ENCODE results near the gene TMEM255B. TPM values are rescaled to one million over a fixed set of nuclear protein-coding genes. Genes with fewer than 3 reads are reported as not detected.
A peak's percentile ranks its signal among the peaks of the same experiment; 100 is the strongest.

Gene TMEM255B
- total RNA-seq, 1 donor from 2014 or later, result 0.26 TPM

GRCh38 chr13:113742445-113743120, 16.4 kb upstream of the TMEM255B start:
- no peak overlapping the region for H3K4me2 ChIP-seq
- H3K9me3 ChIP-seq (ENCODE audit: low read depth), result no peaks in the 10 kb centered on the region
- H2AFZ ChIP-seq (replicated peaks), result no peak overlapping the region
- no peaks in the 10 kb centered on the region for H4K20me1 ChIP-seq (ENCODE audit: low read depth)
- H3K9ac ChIP-seq, result no peak overlapping the region
- DNase-seq (ENCODE audit: low spot score), result no peak
- Mint-ChIP-seq H3K27ac (no peak overlapping the region), H3K4me3 (no peak overlapping the region), H3K36me3 (no peaks in the 10 kb centered on the region), H3K9me3 (peaks cover 2% of the 10 kb centered on the region), H3K27me3 (ENCODE audit: insufficient read depth, low read depth) (peaks cover 8% of the 10 kb centered on the region), H3K4me1 (peaks cover 19% of the 10 kb centered on the region)
- no peaks in the 10 kb centered on the region for H3K79me2 ChIP-seq (ENCODE audit: low read depth)
- no peaks in the 10 kb centered on the region for H3K36me3 ChIP-seq
- peaks cover 10% of the 10 kb centered on the region for H3F3A ChIP-seq (ENCODE audit: low read depth)
- H3K27me3 ChIP-seq, result no peaks in the 10 kb centered on the region
- no peak overlapping the region for H3K27ac ChIP-seq
- no peak overlapping the region for H3K4me3 ChIP-seq
- peaks cover 3% of the 10 kb centered on the region for H3K4me1 ChIP-seq
- TF ChIP-seq EZH2phosphoT487 (IDR thresholded peaks at IDR 0.05) (no peak), EZH2 (IDR thresholded peaks at IDR 0.05) (no peak)
- TF ChIP-seq, protein P1, sequence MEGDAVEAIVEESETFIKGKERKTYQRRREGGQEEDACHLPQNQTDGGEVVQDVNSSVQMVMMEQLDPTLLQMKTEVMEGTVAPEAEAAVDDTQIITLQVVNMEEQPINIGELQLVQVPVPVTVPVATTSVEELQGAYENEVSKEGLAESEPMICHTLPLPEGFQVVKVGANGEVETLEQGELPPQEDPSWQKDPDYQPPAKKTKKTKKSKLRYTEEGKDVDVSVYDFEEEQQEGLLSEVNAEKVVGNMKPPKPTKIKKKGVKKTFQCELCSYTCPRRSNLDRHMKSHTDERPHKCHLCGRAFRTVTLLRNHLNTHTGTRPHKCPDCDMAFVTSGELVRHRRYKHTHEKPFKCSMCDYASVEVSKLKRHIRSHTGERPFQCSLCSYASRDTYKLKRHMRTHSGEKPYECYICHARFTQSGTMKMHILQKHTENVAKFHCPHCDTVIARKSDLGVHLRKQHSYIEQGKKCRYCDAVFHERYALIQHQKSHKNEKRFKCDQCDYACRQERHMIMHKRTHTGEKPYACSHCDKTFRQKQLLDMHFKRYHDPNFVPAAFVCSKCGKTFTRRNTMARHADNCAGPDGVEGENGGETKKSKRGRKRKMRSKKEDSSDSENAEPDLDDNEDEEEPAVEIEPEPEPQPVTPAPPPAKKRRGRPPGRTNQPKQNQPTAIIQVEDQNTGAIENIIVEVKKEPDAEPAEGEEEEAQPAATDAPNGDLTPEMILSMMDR (IDR thresholded peaks at IDR 0.05), result no peak

DNA sequence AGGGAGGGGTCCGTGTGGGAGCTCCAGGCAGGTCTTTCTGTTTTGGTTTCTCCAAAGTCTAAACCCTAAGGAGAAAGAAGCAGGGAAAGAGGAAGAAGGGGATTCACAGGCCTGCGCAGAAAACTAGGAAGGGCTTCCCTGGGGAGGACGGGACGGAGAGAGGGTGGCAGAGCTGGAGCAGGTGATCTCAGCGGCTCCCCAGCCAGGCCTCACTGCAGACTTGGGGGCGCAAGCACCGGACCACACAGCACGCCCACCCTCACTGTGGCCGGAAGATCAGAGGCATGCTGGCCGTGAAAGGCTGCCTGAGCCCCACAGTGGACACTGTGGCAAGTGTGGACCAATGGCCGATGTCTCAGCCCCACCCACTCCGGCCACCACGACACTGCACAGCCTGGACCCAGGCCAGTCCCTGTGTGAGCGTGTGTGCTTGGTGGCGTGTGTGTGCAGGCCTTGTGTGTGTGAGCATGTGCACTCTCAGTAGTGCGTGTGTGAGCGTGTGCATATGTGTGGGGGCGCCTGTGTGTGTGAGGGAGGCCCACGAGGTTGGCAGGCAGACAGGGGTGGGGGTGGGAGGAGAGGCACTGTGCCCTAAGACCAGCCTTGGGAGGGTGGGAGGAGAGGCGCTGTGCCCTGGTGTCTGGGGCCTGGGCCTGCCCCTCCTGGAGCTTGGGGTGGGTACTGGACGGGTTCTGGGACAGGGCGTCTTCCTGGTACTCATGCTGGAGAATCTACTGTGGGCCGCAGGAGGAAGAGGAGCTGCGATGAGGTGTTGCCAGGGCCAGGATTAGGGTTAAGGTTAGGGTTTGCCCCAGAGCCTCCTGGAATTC, 15.4 kb upstream of the TMEM255B start:
- peaks cover 21% of the 10 kb centered on the region for H3K4me1 Mint-ChIP-seq
- H3K27me3 Mint-ChIP-seq (ENCODE audit: insufficient read depth, low read depth), result peaks cover 10% of the 10 kb centered on the region
- TF ChIP-seq EZH2 (IDR thresholded peaks at IDR 0.05), result no peak
- H3K27ac Mint-ChIP-seq, result no peak overlapping the region
- Histone ChIP-seq H3K27me3 (no peaks in the 10 kb centered on the region), H3K4me1 (peaks cover 3% of the 10 kb centered on the region), H3K36me3 (no peaks in the 10 kb centered on the region), H3F3A (ENCODE audit: low read depth) (peaks cover 10% of the 10 kb centered on the region), H3K27ac (no peak overlapping the region), H3K9ac (no peak overlapping the region), H3K79me2 (ENCODE audit: low read depth) (no peaks in the 10 kb centered on the region), H3K4me3 (no peak overlapping the region), H4K20me1 (ENCODE audit: low read depth) (no peaks in the 10 kb centered on the region), H3K9me3 (ENCODE audit: low read depth) (no peaks in the 10 kb centered on the region), H2AFZ (replicated peaks) (no peak overlapping the region), H3K4me2 (no peak overlapping the region)
- H3K4me3 Mint-ChIP-seq, result no peak overlapping the region
- DNase-seq (ENCODE audit: low spot score), result no peak
- H3K36me3 Mint-ChIP-seq, result no peaks in the 10 kb centered on the region
- peaks cover 2% of the 10 kb centered on the region for H3K9me3 Mint-ChIP-seq

GRCh38 chr13:113744197-113745000, 14.6 kb upstream of the TMEM255B start:
- peaks cover 3% of the 10 kb centered on the region for H3K4me1 ChIP-seq
- TF ChIP-seq EZH2phosphoT487 (IDR thresholded peaks at IDR 0.05), result no peak
- no peak for TF ChIP-seq EZH2 (IDR thresholded peaks at IDR 0.05)
- TF ChIP-seq, protein P1 (IDR thresholded peaks at IDR 0.05), result no peak
- H3K4me1 Mint-ChIP-seq, result peaks cover 21% of the 10 kb centered on the region
- no peak for DNase-seq (ENCODE audit: low spot score)
- peak overlapping the region; percentile 31 for H3K27ac Mint-ChIP-seq
- peaks cover 10% of the 10 kb centered on the region for H3K27me3 Mint-ChIP-seq (ENCODE audit: insufficient read depth, low read depth)
- H3K9me3 ChIP-seq (ENCODE audit: low read depth), result no peaks in the 10 kb centered on the region
- H2AFZ ChIP-seq (replicated peaks), result no peak overlapping the region
- H3K79me2 ChIP-seq (ENCODE audit: low read depth), result no peaks in the 10 kb centered on the region
- H3K4me2 ChIP-seq, result no peak overlapping the region
- no peak overlapping the region for H3K9ac ChIP-seq
- H3K27ac ChIP-seq, result no peak overlapping the region
- H3K4me3 Mint-ChIP-seq, result no peak overlapping the region
- H4K20me1 ChIP-seq (ENCODE audit: low read depth), result no peaks in the 10 kb centered on the region
- no peaks in the 10 kb centered on the region for H3K36me3 ChIP-seq
- no peaks in the 10 kb centered on the region for H3K36me3 Mint-ChIP-seq
- H3K4me3 ChIP-seq, result no peak overlapping the region
- peaks cover 2% of the 10 kb centered on the region for H3K9me3 Mint-ChIP-seq
- no peaks in the 10 kb centered on the region for H3K27me3 ChIP-seq
- H3F3A ChIP-seq (ENCODE audit: low read depth), result peaks cover 10% of the 10 kb centered on the region

Data from neural progenitor cell (in vitro differentiated cells).